HepG2 (cell line): ENCODE results near the gene LMF2. TPM values are rescaled to one million over a fixed set of nuclear protein-coding genes. Genes with fewer than 3 reads are reported as not detected.

Source experiments
- ATAC-seq: fragments of 200-7000 bp; cut with Tn5 transposase; 3 replicates; pipeline ENCODE4 v1.9.1; 2020; ENCODE audit warnings: mild to moderate bottlenecking, moderate library complexity
- BruUV-seq: library from RNA; stranded (reverse); fragments of 400-500 nt; replicated peaks from 2 replicates; lab custom pipeline; 2021; lab: Mats Ljungman, UMichigan
- CTCF ChIA-PET: fragments of 300-600 bp; formaldehyde crosslinking; extraction: SDS; loops from one replicate; lab custom pipeline; 2021; ENCODE audit warnings: low total read pairs, inconsistent platforms, low intra/inter-chr PET ratio; lab: Yijun Ruan, JAX
- POLR2A ChIA-PET: fragments of 350-600 bp; sonication (Branson Sonifier 250); formaldehyde crosslinking; loops from one replicate; lab custom pipeline; 2020; ENCODE audit warnings: antibody characterized with exemption, inconsistent platforms; lab: Yijun Ruan, JAX
- DNase-seq: peaks from one replicate; pipeline ENCODE4 v3.0.0-alpha.2; 2015; ENCODE audit warnings: low spot score
- FAIRE-seq: peaks from 3 replicates; lab custom pipeline; 2011; peaks lifted over from hg19 to GRCh38; lab: Jason Lieb, UNC
- H2AFZ ChIP-seq: one replicate; pipeline ENCODE4 v1.6.1; 2011; ENCODE audit warnings: low read length, inconsistent platforms
- H3K27ac ChIP-seq: fragments of 300-600 bp; 3 replicates; pipeline ENCODE4 v1.8.0; 2011; ENCODE audit warnings: mixed run types, mild to moderate bottlenecking, mixed read lengths, low read length, inconsistent platforms; ENCODE audit not compliant: insufficient read depth; ENCODE audit errors: extremely low read length
- H3K27me3 ChIP-seq, 2 experiments: fragments of 200-600 bp in 1 of 2; 2 replicates in 1 of 2; 3 replicates in 1 of 2; pipeline versions ENCODE4 v1.6.0 to v1.8.0; 2011; ENCODE audit warnings: low read length in 2 of 2, mild to moderate bottlenecking in 2 of 2, moderate library complexity in 2 of 2, inconsistent platforms in 1 of 2; ENCODE audit not compliant: insufficient read depth in 2 of 2, control insufficient read depth in 1 of 2
- H3K36me3 ChIP-seq, 2 experiments: fragments of 200-600 bp in 1 of 2; replicated peaks in 1 of 2; 2 replicates in 1 of 2; 3 replicates in 1 of 2; pipeline versions ENCODE4 v1.5.1 to v1.8.0; 2011; ENCODE audit warnings: low read length in 2 of 2, inconsistent platforms in 1 of 2; ENCODE audit not compliant: insufficient read depth in 2 of 2, control insufficient read depth in 1 of 2
- H3K4me1 ChIP-seq: 2 replicates; pipeline ENCODE4 v1.5.1; 2012; ENCODE audit warnings: low read length, inconsistent platforms; ENCODE audit not compliant: insufficient read depth
- H3K4me2 ChIP-seq: 2 replicates; pipeline ENCODE4 v1.6.0; 2011; ENCODE audit warnings: low read depth, low read length, inconsistent platforms
- H3K4me3 ChIP-seq, 3 experiments: fragments of 200-600 bp in 1 of 3; sonication (generic), shearing (Covaris generic) in 1 of 3; replicated peaks in 1 of 3; 2 replicates each; pipeline ENCODE4 v1.5.1; 2011 to 2016; ENCODE audit warnings: low read length in 3 of 3, inconsistent platforms in 2 of 3, low read depth in 2 of 3, mild to moderate bottlenecking in 2 of 3, control low read depth in 1 of 3, mixed read lengths in 1 of 3; ENCODE audit not compliant: insufficient read depth in 1 of 3
- H3K79me2 ChIP-seq: one replicate; pipeline ENCODE4 v1.6.1; 2011; ENCODE audit warnings: low read length, inconsistent platforms; ENCODE audit not compliant: insufficient read depth
- H3K9ac ChIP-seq: 2 replicates; pipeline ENCODE4 v1.6.0; 2011; ENCODE audit warnings: mild to moderate bottlenecking, low read depth, low read length, inconsistent platforms; ENCODE audit not compliant: insufficient read depth
- H3K9me3 ChIP-seq: 2 replicates; pipeline ENCODE4 v1.5.1; 2012; ENCODE audit warnings: mild to moderate bottlenecking, low read length
- H4K20me1 ChIP-seq: 2 replicates; pipeline ENCODE4 v1.6.0; 2011; ENCODE audit warnings: inconsistent platforms, mild to moderate bottlenecking, low read length, moderate library complexity; ENCODE audit not compliant: insufficient read depth
- CENPT ChIP-seq: sonication (generic); formaldehyde crosslinking; IDR thresholded peaks from 2 replicates; pipeline ENCODE4 v1.8.0; 2022; ENCODE audit warnings: low read depth, mild to moderate bottlenecking, moderate library complexity, missing genetic modification reagents
- CHCHD3 ChIP-seq: sonication (generic); formaldehyde crosslinking; IDR thresholded peaks from 2 replicates; pipeline ENCODE4 v1.8.0; 2022; ENCODE audit warnings: mild to moderate bottlenecking, missing genetic modification reagents, moderate library complexity
- ELF1 ChIP-seq: sonication (generic); formaldehyde crosslinking; IDR thresholded peaks from 2 replicates; pipeline ENCODE4 v1.4.0; 2020; ENCODE audit warnings: missing genetic modification reagents
- FOXA1 ChIP-seq, 2 experiments: fragments of 450-650 bp in 1 of 2; sonication (generic) in 1 of 2; formaldehyde crosslinking in 1 of 2; IDR thresholded peaks; 2 replicates each; pipeline versions ENCODE4 v1.4.0 to v1.6.1; 2016 to 2020; ENCODE audit warnings: missing genetic modification reagents in 1 of 2
- KLF6 ChIP-seq: IDR thresholded peaks from 2 replicates; pipeline ENCODE4 v1.8.0; 2016; ENCODE audit warnings: missing biosample characterization, missing genetic modification reagents
- NFATC3 ChIP-seq: sonication (generic); formaldehyde crosslinking; IDR thresholded peaks from 2 replicates; pipeline ENCODE4 v1.5.1; 2020; ENCODE audit warnings: mild to moderate bottlenecking, missing genetic modification reagents
- RARG ChIP-seq: sonication (generic); formaldehyde crosslinking; IDR thresholded peaks from 2 replicates; pipeline ENCODE4 v1.4.0; 2020; ENCODE audit warnings: low read depth, mild to moderate bottlenecking, missing genetic modification reagents
- TGIF2 ChIP-seq: IDR thresholded peaks from 2 replicates; pipeline ENCODE4 v1.6.1; 2016; ENCODE audit warnings: control low read depth, missing compliant biosample characterization
- THAP11 ChIP-seq: IDR thresholded peaks from 2 replicates; pipeline ENCODE4 v1.6.1; 2016; ENCODE audit warnings: missing biosample characterization, missing genetic modification reagents
- U2AF2 ChIP-seq: fragments of 200-400 bp; formaldehyde crosslinking; IDR thresholded peaks from 2 replicates; pipeline ENCODE4 v1.6.1; 2017; ENCODE audit warnings: low read depth, mild to moderate bottlenecking, low read length
- ZNF138 ChIP-seq: sonication (generic); formaldehyde crosslinking; IDR thresholded peaks from 2 replicates; pipeline ENCODE4 v1.5.0; 2020; ENCODE audit warnings: mild to moderate bottlenecking, low read depth, missing genetic modification reagents
- ZNF160 ChIP-seq: sonication (generic); formaldehyde crosslinking; IDR thresholded peaks from 2 replicates; pipeline ENCODE4 v1.8.0; 2022; ENCODE audit warnings: mild to moderate bottlenecking, inconsistent platforms, missing genetic modification reagents
- ZNF326 ChIP-seq: sonication (generic); formaldehyde crosslinking; IDR thresholded peaks from 2 replicates; pipeline ENCODE4 v1.4.0; 2020; ENCODE audit warnings: missing genetic modification reagents, borderline replicate concordance
- ZNF350 ChIP-seq: sonication (generic); formaldehyde crosslinking; IDR thresholded peaks from 2 replicates; pipeline ENCODE4 v1.4.0; 2020; ENCODE audit warnings: mild to moderate bottlenecking, low read depth, missing genetic modification reagents, borderline replicate concordance
- ZNF432 ChIP-seq: sonication (generic); formaldehyde crosslinking; IDR thresholded peaks from 2 replicates; pipeline ENCODE4 v1.5.0; 2020; ENCODE audit warnings: missing genetic modification reagents, mild to moderate bottlenecking, borderline replicate concordance
- WGBS: methylation state at CpG from one replicate; pipeline ENCODE4 v1.1.6; 2017; ENCODE audit warnings: low lambda C conversion rate; 5-methylcytosine and 5-hydroxymethylcytosine counted together
- in situ Hi-C: cut with HindIII; loops from 2 replicates; pipeline ENCODE4 v1.10.0; 2017; ENCODE audit warnings: low pct_unique_long_range_greater_than_20kb; ENCODE audit not compliant: extremely low pct_ligation_motif_present
- intact Hi-C: fragments of 100-400 bp; cut with micrococcal nuclease; formaldehyde crosslinking; loops from one replicate; pipeline ENCODE4 v1.10.0; 2022; ENCODE audit not compliant: unreplicated experiment
- polyA plus RNA-seq, 8 experiments: library from polyadenylated mRNA; depleted of rRNA in 3 of 8; stranded (reverse) in 7 of 8; unstranded in 1 of 8; fragments of >200 nt; fragmentation: Illumina TruSeq in 4 of 8; extraction: Trizol in 4 of 8; gene quantifications; 2 replicates each; pipeline versions ENCODE4 v1.2.1 to v1.2.3, GENCODE V29; 2011 to 2016; ENCODE audit warnings: low read depth in 4 of 8, missing spikeins in 1 of 8, mixed read lengths in 1 of 8; ENCODE audit not compliant: insufficient read depth in 1 of 8
- total RNA-seq, 5 experiments: library from RNA; depleted of rRNA; stranded (reverse); fragments of >200 nt; fragmentation: Illumina TruSeq; extraction: Trizol; gene quantifications; 2 replicates each; pipeline ENCODE4 v1.2.3, GENCODE V29; 2016; ENCODE audit warnings: low read depth in 1 of 5
- TF ChIP-seq, protein P1 (sequence below): sonication (generic); formaldehyde crosslinking; conservative IDR thresholded peaks from 2 replicates; pipeline ENCODE4 v1.4.0; 2020; ENCODE audit warnings: missing genetic modification reagents
- TF ChIP-seq, protein P2 (sequence below): sonication (generic); formaldehyde crosslinking; IDR thresholded peaks from 2 replicates; pipeline ENCODE4 v1.4.0; 2020; ENCODE audit warnings: missing genetic modification reagents
- TF ChIP-seq, protein P3 (sequence below): sonication (generic); formaldehyde crosslinking; IDR thresholded peaks from 2 replicates; pipeline ENCODE4 v1.4.0; 2020; ENCODE audit warnings: missing genetic modification reagents
- TF ChIP-seq, protein P4 (sequence below): sonication (generic); formaldehyde crosslinking; IDR thresholded peaks from 2 replicates; pipeline ENCODE4 v1.5.0; 2020; ENCODE audit warnings: missing genetic modification reagents, mild to moderate bottlenecking, borderline replicate concordance

LMF2 gene
- total and polyA plus RNA-seq, 2 of the 13 experiments (the other 11 are each of a cell fraction or from before 2014, with no cell fraction given): 23.3 to 30.6 TPM

DNA sequence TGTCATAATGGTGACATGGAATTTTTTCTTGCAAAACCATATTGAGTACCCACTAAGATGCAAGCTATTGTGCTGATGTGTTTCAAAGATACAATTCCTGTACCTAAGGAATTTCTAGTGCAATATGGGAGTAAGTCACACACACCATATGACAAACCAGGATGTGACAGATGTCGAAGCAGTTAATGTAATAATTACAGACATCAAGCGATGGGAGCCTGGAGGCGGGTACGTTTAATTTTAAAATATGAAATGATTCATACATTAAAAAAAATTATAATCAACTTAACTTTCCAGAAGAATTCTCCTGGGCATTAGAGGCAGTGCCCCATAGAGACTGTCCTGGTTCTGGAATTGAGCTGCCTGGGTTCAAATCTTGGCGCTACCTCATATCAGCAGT lies 49.2 kb upstream of the LMF2 start (continued):
- TF ChIP-seq, protein P1, sequence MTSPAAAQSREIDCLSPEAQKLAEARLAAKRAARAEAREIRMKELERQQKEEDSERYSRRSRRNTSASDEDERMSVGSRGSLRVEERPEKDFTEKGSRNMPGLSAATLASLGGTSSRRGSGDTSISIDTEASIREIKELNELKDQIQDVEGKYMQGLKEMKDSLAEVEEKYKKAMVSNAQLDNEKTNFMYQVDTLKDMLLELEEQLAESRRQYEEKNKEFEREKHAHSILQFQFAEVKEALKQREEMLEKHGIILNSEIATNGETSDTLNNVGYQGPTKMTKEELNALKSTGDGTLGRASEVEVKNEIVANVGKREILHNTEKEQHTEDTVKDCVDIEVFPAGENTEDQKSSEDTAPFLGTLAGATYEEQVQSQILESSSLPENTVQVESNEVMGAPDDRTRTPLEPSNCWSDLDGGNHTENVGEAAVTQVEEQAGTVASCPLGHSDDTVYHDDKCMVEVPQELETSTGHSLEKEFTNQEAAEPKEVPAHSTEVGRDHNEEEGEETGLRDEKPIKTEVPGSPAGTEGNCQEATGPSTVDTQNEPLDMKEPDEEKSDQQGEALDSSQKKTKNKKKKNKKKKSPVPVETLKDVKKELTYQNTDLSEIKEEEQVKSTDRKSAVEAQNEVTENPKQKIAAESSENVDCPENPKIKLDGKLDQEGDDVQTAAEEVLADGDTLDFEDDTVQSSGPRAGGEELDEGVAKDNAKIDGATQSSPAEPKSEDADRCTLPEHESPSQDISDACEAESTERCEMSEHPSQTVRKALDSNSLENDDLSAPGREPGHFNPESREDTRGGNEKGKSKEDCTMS (CRISPR knock-in tag): no peak
- no peak for TF ChIP-seq RARG (CRISPR knock-in tag)

DNA sequence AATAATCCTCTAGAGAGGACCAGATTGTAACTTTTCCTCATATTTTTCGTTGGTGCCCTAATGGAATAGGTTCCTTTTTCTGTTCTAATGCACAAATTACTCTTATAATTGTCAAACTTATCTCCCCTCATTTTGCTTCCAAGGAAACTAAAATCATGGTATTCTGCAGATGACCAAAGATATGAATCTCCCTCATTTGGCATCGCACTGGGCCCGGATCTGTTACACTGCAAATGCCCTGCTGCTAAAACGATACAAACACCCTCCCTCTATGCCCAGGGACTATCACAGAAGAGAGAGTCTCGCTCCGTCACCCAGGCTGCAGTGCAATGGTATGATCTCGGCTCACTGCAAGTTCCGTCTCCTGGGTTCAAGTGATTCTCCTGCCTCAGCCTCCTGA lies 45.8 kb upstream of the LMF2 start:
- no peak overlapping the region for H3K4me2 ChIP-seq
- peaks cover 14% of the 10 kb centered on the region for H3K4me1 ChIP-seq
- H3K79me2 ChIP-seq: no peaks in the 10 kb centered on the region
- H3K9ac ChIP-seq: no peak overlapping the region
- POLR2A ChIA-PET: no interaction called here
- H3K4me3 ChIP-seq: no peak overlapping the region
- DNase-seq (no peak), ATAC-seq (no peak), FAIRE-seq (no peak)
- no peaks in the 10 kb centered on the region for H3K9me3 ChIP-seq
- intact Hi-C loops: no loop called here
- in situ Hi-C loops: no loop called here
- H2AFZ ChIP-seq: no peak overlapping the region
- BruUV-seq: no TSS peak
- CTCF ChIA-PET: no interaction called here
- H4K20me1 ChIP-seq: no peaks in the 10 kb centered on the region
- H3K27me3 ChIP-seq: peaks cover 1 to 11% of the 10 kb centered on the region in 2 experiments; a peak in 3 of 5 replicates
- H3K27ac ChIP-seq: no peak overlapping the region
- H3K36me3 ChIP-seq: no peaks in the 10 kb centered on the region
- WGBS: 50% methylated on average over 8 of the region's 8 CpGs
- TF ChIP-seq NFATC3 (CRISPR knock-in tag) (no peak), CHCHD3 (CRISPR knock-in tag) (no peak), TGIF2 (CRISPR knock-in tag) (no peak), THAP11 (CRISPR knock-in tag) (no peak), ZNF432 (CRISPR knock-in tag) (no peak), ZNF160 (CRISPR knock-in tag) (no peak), ZNF138 (CRISPR knock-in tag) (no peak), CENPT (CRISPR knock-in tag) (no peak), FOXA1 (IDR thresholded peaks at IDR 0.05) (no peak), FOXA1 (CRISPR knock-in tag; IDR thresholded peaks at IDR 0.05) (no peak), U2AF2 (no peak), KLF6 (CRISPR knock-in tag) (no peak), ZNF350 (no peak), ELF1 (no peak), ZNF326 (no peak)
- TF ChIP-seq, protein P2, sequence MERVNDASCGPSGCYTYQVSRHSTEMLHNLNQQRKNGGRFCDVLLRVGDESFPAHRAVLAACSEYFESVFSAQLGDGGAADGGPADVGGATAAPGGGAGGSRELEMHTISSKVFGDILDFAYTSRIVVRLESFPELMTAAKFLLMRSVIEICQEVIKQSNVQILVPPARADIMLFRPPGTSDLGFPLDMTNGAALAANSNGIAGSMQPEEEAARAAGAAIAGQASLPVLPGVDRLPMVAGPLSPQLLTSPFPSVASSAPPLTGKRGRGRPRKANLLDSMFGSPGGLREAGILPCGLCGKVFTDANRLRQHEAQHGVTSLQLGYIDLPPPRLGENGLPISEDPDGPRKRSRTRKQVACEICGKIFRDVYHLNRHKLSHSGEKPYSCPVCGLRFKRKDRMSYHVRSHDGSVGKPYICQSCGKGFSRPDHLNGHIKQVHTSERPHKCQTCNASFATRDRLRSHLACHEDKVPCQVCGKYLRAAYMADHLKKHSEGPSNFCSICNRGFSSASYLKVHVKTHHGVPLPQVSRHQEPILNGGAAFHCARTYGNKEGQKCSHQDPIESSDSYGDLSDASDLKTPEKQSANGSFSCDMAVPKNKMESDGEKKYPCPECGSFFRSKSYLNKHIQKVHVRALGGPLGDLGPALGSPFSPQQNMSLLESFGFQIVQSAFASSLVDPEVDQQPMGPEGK (CRISPR knock-in tag): no peak
- TF ChIP-seq, protein P3, sequence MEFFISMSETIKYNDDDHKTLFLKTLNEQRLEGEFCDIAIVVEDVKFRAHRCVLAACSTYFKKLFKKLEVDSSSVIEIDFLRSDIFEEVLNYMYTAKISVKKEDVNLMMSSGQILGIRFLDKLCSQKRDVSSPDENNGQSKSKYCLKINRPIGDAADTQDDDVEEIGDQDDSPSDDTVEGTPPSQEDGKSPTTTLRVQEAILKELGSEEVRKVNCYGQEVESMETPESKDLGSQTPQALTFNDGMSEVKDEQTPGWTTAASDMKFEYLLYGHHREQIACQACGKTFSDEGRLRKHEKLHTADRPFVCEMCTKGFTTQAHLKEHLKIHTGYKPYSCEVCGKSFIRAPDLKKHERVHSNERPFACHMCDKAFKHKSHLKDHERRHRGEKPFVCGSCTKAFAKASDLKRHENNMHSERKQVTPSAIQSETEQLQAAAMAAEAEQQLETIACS (CRISPR knock-in tag): no peak
- TF ChIP-seq, protein P4, sequence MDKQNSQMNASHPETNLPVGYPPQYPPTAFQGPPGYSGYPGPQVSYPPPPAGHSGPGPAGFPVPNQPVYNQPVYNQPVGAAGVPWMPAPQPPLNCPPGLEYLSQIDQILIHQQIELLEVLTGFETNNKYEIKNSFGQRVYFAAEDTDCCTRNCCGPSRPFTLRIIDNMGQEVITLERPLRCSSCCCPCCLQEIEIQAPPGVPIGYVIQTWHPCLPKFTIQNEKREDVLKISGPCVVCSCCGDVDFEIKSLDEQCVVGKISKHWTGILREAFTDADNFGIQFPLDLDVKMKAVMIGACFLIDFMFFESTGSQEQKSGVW (CRISPR knock-in tag): no peak
